Osteocyte (in vitro differentiated cells): Measurements from ENCODE around the gene THSD4. TPM values are rescaled to one million over a fixed set of nuclear protein-coding genes. Genes with fewer than 3 reads are reported as not detected.

Experiments
- DNase-seq: peaks from one replicate; pipeline ENCODE4 v3.0.0; 2021; ENCODE audit warnings: mixed read lengths; ENCODE audit not compliant: unreplicated experiment; ENCODE audit errors: extremely low spot score
- H3K27ac Mint-ChIP-seq: one replicate; pipeline ENCODE4 v1.8.0; 2021; ENCODE audit warnings: mild to moderate bottlenecking, mixed read lengths; ENCODE audit not compliant: unreplicated experiment
- H3K27me3 Mint-ChIP-seq: one replicate; pipeline ENCODE4 v1.8.0; 2021; ENCODE audit warnings: mixed read lengths; ENCODE audit not compliant: unreplicated experiment
- H3K36me3 Mint-ChIP-seq: one replicate; pipeline ENCODE4 v1.8.0; 2021; ENCODE audit warnings: mixed read lengths; ENCODE audit not compliant: unreplicated experiment
- H3K4me1 Mint-ChIP-seq: one replicate; pipeline ENCODE4 v1.8.0; 2021; ENCODE audit warnings: mixed read lengths; ENCODE audit not compliant: unreplicated experiment
- H3K4me3 Mint-ChIP-seq: one replicate; pipeline ENCODE4 v1.8.0; 2021; ENCODE audit warnings: mild to moderate bottlenecking, moderate library complexity, mixed read lengths; ENCODE audit not compliant: unreplicated experiment
- H3K9me3 Mint-ChIP-seq: one replicate; pipeline ENCODE4 v1.8.0; 2021; ENCODE audit warnings: mixed read lengths; ENCODE audit not compliant: unreplicated experiment
- total RNA-seq: library from RNA; stranded (reverse); gene quantifications from 2 replicates; pipeline ENCODE4 v1.2.1, GENCODE V29; 2021
- TF ChIP-seq, protein P1 (sequence below): fragments of 200-600 bp; sonication (generic); IDR thresholded peaks from 2 replicates; pipeline ENCODE4 v1.5.0; 2021; ENCODE audit warnings: antibody characterized with exemption, mild to moderate bottlenecking, moderate library complexity

The THSD4 gene
- total RNA-seq, 1 donor from 2014 or later, result 5.7 TPM

DNA sequence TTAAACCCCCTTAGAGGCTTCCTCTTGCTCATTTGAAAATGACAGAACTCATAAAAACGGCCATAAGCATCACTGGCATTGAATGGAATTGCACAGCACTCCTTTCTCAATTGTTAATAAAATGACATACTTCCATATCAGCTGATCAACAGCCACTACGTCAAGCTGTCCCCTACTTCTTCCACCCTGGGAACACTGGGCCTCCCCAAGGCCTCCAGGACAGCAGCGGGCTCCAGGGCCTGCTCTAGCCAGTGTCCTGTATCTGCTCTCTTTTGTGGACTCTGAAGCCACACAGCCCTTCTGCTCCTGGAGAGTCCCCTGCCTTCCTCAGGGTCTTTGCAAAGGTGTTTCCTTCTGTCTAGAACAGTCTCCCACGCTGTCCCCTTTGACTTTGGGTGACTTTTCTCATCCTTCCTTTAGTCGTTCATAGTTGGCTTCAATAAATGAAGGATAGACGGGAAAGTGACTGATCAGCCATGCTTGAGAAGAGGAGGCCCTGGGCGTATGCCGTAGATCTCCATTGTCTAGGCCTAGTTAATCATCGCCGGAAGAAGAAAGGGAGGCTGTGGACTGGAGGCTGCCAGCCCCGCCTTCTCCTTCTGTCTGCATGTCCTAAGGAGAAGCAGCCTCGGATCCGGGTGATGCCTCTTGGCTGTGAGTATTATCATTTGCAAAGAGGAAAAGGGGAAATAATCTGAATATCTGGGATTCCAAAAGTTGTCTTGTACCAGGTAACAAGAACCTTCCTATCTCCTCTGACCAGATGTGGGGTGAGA, 4.7 kb upstream of the THSD4 start:
- no peak overlapping the region for H3K4me3 Mint-ChIP-seq
- TF ChIP-seq, protein P1, sequence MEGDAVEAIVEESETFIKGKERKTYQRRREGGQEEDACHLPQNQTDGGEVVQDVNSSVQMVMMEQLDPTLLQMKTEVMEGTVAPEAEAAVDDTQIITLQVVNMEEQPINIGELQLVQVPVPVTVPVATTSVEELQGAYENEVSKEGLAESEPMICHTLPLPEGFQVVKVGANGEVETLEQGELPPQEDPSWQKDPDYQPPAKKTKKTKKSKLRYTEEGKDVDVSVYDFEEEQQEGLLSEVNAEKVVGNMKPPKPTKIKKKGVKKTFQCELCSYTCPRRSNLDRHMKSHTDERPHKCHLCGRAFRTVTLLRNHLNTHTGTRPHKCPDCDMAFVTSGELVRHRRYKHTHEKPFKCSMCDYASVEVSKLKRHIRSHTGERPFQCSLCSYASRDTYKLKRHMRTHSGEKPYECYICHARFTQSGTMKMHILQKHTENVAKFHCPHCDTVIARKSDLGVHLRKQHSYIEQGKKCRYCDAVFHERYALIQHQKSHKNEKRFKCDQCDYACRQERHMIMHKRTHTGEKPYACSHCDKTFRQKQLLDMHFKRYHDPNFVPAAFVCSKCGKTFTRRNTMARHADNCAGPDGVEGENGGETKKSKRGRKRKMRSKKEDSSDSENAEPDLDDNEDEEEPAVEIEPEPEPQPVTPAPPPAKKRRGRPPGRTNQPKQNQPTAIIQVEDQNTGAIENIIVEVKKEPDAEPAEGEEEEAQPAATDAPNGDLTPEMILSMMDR, result no peak
- no peak for DNase-seq
- H3K9me3 Mint-ChIP-seq, result no peaks in the 10 kb centered on the region
- H3K4me1 Mint-ChIP-seq, result peaks cover 34% of the 10 kb centered on the region
- no peaks in the 10 kb centered on the region for H3K36me3 Mint-ChIP-seq
- no peaks in the 10 kb centered on the region for H3K27me3 Mint-ChIP-seq
- no peak overlapping the region for H3K27ac Mint-ChIP-seq

DNA sequence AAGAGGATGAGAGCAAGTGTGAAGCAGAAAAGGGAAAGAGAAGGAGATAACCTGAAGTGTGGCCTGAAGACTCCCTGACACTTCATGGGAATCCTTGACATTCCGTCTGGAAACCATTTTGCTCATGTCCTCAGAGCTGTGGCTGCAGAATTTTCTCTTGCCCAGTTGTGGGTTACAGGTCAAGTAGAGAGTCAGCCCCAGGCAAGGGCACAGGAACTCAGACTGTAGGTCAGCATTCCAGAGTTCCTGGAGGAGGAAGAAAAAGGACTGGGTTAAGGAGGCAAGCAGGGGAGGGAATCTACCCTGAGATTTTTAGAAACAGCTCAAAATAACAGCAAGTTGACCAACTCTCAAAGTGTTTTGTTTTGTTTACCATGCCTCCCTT, 4.1 kb upstream of the THSD4 start:
- no peaks in the 10 kb centered on the region for H3K27me3 Mint-ChIP-seq
- no peaks in the 10 kb centered on the region for H3K36me3 Mint-ChIP-seq
- TF ChIP-seq, protein P1, result no peak
- H3K27ac Mint-ChIP-seq, result no peak overlapping the region
- H3K4me3 Mint-ChIP-seq, result no peak overlapping the region
- no peak for DNase-seq
- peaks cover 36% of the 10 kb centered on the region for H3K4me1 Mint-ChIP-seq
- no peaks in the 10 kb centered on the region for H3K9me3 Mint-ChIP-seq

DNA sequence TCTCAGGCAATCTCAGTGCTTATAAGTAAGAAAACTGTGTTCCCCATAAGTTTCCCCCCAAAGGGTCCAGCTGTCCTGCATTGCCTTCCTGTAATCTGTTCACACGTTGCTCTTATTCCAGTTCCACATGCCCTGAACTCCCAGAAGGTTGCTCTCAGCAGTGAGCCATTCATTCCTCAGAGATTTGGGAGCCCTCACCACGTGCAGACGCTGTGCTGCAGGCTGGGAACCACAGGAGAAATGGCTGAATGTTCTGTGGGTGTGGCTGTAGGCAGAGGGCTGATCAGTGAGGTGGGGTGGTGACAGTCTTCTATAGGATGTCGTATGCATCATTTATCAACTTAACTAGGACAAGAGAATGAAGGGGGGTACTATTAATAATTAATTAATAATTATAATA, 3.3 kb upstream of the THSD4 start:
- H3K4me3 Mint-ChIP-seq, result no peak overlapping the region
- H3K27ac Mint-ChIP-seq, result no peak overlapping the region
- no peaks in the 10 kb centered on the region for H3K27me3 Mint-ChIP-seq
- H3K4me1 Mint-ChIP-seq, result peaks cover 43% of the 10 kb centered on the region
- H3K36me3 Mint-ChIP-seq, result no peaks in the 10 kb centered on the region
- DNase-seq, result no peak
- TF ChIP-seq, protein P1, result no peak
- H3K9me3 Mint-ChIP-seq, result no peaks in the 10 kb centered on the region

DNA sequence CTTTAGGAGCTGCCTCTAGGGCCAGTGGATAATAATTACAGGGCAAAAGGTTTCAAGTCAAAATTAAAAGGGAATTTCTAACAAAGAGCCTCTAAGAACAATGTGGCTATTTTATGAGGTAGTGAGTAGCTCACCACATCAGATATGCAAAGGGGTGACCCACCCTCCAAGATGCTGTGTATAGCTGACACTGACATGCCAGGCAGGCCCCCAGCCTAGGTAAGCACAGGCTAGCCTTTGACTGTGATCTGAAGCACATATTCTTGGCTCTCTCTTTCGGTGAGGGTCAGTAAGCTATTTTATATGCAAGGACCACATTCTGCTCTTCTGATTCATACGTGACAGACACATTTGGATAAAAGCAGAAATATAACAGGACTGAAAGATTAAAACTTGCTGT, 2.8 kb upstream of the THSD4 start:
- no peak for DNase-seq
- Mint-ChIP-seq H3K27ac (no peak overlapping the region), H3K27me3 (no peaks in the 10 kb centered on the region), H3K9me3 (no peaks in the 10 kb centered on the region), H3K36me3 (no peaks in the 10 kb centered on the region), H3K4me1 (peaks cover 41% of the 10 kb centered on the region), H3K4me3 (no peak overlapping the region)
- TF ChIP-seq, protein P1, result no peak

DNA sequence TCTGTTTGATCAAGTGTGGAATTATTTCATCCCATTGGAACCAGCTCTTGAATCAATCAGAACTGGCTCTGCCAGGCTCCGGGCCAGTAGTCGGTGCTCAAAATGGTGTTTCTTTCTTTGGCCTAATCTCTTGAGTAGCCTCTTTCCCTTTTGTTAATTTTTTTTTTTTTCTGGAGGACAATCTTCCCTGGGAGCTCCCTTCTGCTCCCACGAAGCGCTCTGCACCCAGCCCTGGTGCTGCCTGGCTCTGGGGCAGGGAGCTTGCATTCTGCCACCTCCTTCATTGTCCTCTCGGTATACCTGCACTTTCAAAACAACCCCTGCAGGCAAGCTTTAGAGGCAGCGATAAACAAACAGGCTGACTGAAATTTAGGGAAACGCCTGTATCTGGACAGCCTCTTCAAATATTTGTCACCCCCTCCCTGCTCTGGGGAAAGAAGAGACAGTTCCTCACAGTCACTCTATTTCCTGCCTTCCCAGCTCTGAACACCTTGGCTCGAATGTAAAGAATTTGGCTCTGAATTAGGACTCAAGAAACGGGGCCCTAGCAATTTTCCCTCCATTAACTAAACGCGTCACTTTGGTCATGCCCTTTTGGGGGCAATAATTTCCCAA, 1.1 kb upstream of the THSD4 start:
- TF ChIP-seq, protein P1, result no peak
- no peak overlapping the region for H3K27ac Mint-ChIP-seq
- no peak for DNase-seq
- H3K9me3 Mint-ChIP-seq, result no peaks in the 10 kb centered on the region
- H3K4me3 Mint-ChIP-seq, result no peak overlapping the region
- H3K4me1 Mint-ChIP-seq, result peaks cover 40% of the 10 kb centered on the region
- no peaks in the 10 kb centered on the region for H3K27me3 Mint-ChIP-seq
- H3K36me3 Mint-ChIP-seq, result no peaks in the 10 kb centered on the region
